Mammary epithelial cell (primary cell): Measurements from ENCODE around the gene MAPK4.

Experiments used
- CTCF ChIP-seq, 2 donors: IDR thresholded peaks in 1 of 2; conservative IDR thresholded peaks in 1 of 2; 2 replicates each; pipeline ENCODE4 v1.5.1; 2011 to 2012; ENCODE audit warnings: inconsistent platforms in 2 of 2, low read length in 2 of 2, mild to moderate bottlenecking in 2 of 2, control low read depth in 1 of 2, low read depth in 1 of 2; ENCODE audit not compliant: insufficient read depth in 1 of 2; ENCODE audit errors: extremely low read depth in 1 of 2
- EZH2 ChIP-seq: IDR thresholded peaks from 2 replicates; pipeline ENCODE4 v1.6.1; 2012; ENCODE audit warnings: low read length, inconsistent platforms, borderline replicate concordance

GRCh38 chr18:50663626-50664441 lies 103.9 kb downstream of the MAPK4 start:
- TF ChIP-seq CTCF (conservative IDR thresholded peaks at IDR 0.05 in 1 of 2, IDR thresholded peaks at IDR 0.05 in 1 of 2; ENCODE audit: extremely low read depth in 1 of 2, insufficient read depth in 1 of 2, low read depth in 1 of 2, low read length in 2 of 2) (no peak), EZH2 (no peak)
